HG03469 (cell line): ENCODE data around the gene GAPVD1.

Experiments
- ATAC-seq: cut with Tn5 transposase; IDR thresholded peaks from one replicate; pipeline ENCODE4 v1.9.1; 2021; ENCODE audit warnings: mild to moderate bottlenecking, moderate library complexity, moderate number of reproducible peaks; ENCODE audit not compliant: unreplicated experiment

GAPVD1 gene

GRCh38 chr9:125404733-125405132, 143.1 kb downstream of the GAPVD1 start:
- no peak for ATAC-seq

DNA sequence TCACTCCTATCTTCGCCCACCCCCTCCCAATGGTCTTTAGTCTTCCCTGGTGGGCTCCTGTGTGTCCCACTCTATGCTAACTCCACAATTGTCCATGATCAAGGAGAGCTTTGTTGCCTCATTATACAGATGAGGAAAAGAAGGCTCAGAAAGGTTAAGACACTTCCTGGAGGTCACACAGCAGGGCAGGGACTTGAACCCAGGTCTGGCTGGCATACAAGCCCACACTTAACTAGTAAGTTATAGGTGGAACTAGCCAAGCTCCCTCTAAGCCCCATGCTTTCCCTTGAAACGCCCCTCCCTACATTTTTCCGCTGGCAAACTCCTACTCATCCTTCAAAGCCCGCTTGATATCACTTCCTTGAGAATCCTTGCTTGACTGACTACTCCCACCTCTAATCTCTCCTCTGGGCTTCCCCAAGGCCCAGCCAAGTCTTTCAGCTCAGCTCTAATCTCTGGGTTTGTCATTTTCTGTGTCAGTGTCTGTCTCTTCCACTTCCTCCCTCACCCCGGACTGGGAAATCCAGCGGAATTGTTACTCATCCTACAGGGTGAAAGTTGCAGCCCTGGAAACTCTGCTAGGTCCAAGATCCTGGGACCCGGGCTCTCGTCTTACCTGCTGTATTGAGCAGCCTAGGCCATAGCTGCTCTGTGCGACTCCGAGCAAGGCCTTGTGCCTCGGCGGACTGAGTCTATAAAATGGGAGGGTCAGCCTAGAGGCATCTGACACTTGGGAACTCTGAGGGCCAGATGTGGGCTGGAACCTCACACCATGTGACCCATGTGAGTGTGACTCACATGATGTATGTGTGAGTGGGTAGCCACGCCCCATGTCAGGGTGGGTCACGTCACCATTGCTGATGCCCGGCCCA, 144.5 kb downstream of the GAPVD1 start:
- ATAC-seq, result no peak

DNA sequence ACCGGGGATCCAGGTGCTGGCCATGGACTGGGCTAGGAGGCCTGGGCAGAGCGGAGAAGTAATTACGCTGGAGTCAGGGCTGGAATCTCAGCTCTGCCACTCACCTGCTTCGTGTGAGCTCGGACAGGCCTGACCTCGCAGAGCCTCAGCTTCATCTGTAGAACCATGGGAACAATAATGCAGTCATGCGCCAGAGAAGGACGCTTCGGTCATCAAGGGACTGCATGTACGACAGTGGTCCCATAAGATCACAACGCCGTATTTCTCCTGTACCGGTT, 145.1 kb downstream of the GAPVD1 start:
- no peak for ATAC-seq

DNA sequence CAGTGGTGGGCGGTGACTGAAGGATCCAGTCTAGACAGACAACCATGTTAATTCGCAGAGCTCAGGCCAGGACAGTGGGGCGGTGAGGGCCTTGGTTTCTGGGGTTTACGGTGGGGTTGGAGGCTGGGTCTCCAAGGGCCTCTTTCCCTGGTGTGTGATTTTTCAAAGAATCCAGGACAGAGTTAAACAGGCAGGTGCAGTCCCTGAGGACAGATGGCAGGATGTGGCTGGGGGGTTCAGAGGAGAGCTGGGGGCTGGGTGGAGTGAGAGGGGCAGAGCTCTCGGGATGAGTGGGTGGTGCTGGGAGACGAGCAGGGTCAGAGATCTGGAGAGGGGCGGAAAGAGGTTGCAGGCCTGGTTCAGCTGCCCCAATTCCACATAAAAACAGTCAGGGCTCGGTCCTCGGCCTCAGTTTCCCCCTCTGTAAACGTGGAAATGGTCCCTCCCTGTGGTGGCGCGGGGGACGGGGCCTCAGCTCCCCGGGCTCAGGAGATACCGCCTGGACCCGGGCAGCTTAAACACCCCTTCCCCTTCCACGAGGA, 145.9 kb downstream of the GAPVD1 start:
- no peak for ATAC-seq

- no peak for ATAC-seq
These were observed 146.6 kb downstream of the GAPVD1 start for GRCh38 chr9:125407974-125408900.

DNA sequence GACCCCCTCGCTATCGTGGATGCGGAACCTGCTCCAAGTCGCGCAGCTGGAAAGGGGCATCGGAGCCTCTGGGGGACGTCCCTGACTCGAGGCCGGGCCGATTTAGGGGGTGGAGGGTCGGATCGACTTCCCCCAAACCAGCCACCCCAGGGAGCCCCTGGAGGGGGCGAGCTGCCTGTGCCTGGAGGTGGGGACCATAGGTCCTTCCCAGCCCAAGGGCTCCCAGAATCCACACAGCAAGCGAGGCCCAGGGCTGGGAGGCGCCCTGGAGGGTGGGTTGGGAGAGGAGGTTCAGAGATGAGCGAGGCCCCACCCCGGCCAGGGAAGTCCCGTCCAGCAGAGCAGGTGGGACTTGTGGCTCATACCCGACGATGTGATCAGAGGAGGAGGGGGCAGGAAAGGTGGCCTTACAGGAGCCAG, 147.6 kb downstream of the GAPVD1 start:
- no peak for ATAC-seq

GRCh38 chr9:125409637-125410521, 148.3 kb downstream of the GAPVD1 start:
- no peak for ATAC-seq

DNA sequence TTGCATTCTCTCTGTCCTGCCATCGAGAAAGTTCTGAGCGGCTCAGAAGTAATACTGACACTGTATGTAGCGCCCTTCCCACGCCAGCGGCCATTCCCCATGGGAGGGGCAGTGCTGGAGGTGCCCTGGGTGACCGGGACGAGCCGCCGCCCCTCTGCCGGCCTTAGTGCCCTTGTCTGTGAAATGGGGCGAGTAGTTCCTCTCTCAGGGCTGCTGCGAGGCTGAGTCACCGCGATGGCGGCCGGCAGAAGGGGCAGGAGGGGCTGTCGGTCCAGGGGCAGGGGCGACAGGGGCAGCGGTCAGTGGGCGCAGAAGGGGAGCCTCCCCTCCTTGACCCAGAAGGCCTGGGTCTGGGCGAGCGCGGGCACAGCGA, 148.9 kb downstream of the GAPVD1 start:
- no peak for ATAC-seq

DNA sequence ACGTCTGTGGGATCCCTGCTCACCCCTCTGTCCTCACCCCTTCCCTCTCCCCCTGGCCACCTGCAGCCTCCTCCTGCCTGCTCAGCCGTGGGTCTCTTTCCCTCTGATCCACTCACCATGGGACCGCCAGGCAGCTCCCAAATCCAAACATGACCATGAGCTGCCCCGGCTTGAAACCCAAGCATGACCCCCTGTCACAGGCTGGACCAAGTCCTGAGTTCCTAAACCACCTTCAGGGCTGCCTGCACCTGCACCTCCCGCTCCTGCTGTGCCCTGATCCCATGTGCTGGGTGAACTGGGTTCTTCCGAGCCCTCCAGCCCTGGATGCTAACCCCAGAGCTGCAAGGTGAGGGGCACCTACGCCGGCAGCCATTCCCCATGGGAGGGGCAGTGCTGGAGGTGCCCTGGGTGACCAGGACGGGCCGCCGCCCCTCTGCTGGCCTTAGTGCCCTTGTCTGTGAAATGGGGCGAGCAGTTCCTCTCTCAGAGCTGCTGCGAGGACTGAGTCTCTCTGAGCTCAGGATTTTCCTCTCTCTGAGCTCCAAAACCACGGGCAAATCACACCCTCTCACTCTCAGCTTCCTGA, 149.6 kb downstream of the GAPVD1 start:
- ATAC-seq, result no peak

DNA sequence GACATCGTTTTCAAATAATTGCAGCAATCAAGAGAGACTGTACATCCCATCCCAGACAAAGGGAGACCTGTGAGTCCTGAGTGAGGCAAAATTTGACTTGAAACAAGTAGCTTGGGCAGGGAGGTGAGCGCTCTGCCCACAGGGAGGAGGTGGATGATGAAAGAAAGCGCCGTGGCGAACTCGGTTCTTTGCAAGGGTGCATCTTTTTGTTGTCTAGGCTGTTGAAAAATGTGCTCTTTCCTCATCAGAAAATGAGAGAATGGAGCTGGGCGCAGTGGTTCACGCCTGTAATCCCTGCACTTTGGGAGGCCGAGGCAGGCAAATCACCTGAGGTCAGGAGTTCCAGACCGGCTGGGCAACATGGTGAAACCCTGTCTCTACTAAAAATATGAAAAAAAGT, 150.5 kb downstream of the GAPVD1 start:
- ATAC-seq, result no peak

DNA sequence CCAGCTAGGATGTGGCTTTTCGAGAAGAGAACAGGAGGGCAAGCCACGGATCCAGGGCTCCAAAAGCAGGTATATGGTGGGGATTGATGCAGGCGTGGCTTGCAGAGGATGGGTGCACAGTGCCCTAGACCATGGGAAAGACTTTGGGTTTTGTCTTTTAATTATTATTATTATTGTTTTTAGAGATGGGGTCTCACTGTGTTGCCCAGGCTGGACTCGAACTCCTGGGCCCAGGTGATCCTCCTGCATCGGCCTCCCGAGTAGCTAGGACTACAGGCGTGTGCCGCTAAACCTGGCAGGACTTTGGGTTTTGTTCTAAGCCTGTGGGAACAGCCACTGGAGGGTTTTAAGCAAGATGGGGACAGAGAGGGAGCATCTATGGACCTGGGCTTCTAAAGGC, 152.0 kb downstream of the GAPVD1 start:
- no peak for ATAC-seq

GRCh38 chr9:125415583-125416460, 154.2 kb downstream of the GAPVD1 start:
- no peak for ATAC-seq

DNA sequence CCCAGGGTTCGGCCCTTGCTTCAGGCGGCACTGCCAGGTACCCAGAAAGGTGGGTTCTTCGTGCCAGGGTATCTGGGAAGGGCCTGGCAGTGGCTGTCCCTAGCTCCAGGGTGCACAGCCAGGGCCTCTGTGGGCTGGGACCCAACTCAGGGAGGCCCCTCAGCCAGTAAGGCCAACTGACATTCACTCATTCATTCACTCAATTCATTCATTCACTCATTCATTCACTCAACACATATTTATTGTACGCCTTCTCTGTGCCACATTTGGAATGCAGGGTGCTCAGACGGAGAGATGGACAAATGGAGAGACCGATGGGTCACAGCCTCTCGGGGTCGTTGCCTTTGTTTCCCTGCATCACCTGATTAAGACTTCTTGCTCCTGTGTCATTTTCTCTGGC, 154.9 kb downstream of the GAPVD1 start:
- ATAC-seq, result no peak
